Fibroblast of lung (primary cell): ENCODE measurements around the gene USH2A.

Experiments used
- EZH2 ChIP-seq: IDR thresholded peaks from 2 replicates; pipeline ENCODE4 v1.5.1; 2012; ENCODE audit warnings: low read length, control low read depth, mild to moderate bottlenecking; ENCODE audit errors: missing control alignments
- TF ChIP-seq, protein P1 (sequence below), 2 donors: IDR thresholded peaks in 1 of 2; conservative IDR thresholded peaks in 1 of 2; 1 replicate in 1 of 2; 2 replicates in 1 of 2; pipeline ENCODE4 v1.5.1; 2011 to 2012; ENCODE audit warnings: low read length in 2 of 2, control low read depth in 1 of 2, inconsistent platforms in 1 of 2, low read depth in 1 of 2, mild to moderate bottlenecking in 1 of 2

- TF ChIP-seq, protein P1, sequence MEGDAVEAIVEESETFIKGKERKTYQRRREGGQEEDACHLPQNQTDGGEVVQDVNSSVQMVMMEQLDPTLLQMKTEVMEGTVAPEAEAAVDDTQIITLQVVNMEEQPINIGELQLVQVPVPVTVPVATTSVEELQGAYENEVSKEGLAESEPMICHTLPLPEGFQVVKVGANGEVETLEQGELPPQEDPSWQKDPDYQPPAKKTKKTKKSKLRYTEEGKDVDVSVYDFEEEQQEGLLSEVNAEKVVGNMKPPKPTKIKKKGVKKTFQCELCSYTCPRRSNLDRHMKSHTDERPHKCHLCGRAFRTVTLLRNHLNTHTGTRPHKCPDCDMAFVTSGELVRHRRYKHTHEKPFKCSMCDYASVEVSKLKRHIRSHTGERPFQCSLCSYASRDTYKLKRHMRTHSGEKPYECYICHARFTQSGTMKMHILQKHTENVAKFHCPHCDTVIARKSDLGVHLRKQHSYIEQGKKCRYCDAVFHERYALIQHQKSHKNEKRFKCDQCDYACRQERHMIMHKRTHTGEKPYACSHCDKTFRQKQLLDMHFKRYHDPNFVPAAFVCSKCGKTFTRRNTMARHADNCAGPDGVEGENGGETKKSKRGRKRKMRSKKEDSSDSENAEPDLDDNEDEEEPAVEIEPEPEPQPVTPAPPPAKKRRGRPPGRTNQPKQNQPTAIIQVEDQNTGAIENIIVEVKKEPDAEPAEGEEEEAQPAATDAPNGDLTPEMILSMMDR (conservative IDR thresholded peaks at IDR 0.05 in 1 of 2, IDR thresholded peaks at IDR 0.05 in 1 of 2; ENCODE audit: low read depth in 1 of 2, low read length in 2 of 2), result no peak
- TF ChIP-seq EZH2, result no peak
Measured at GRCh38 chr1:215631040-215631439, 792.2 kb downstream of the USH2A start.
